K562 (cell line): ENCODE results near the gene NAV2. TPM values are rescaled to one million over a fixed set of nuclear protein-coding genes. Genes with fewer than 3 reads are reported as not detected.

Experiments
- BACH1 ChIP-seq: fragments of 200-800 bp; sonication (Bioruptor generic); IDR thresholded peaks from 2 replicates; pipeline ENCODE4 v1.6.1; 2016; ENCODE audit warnings: missing genetic modification characterization, missing compliant biosample characterization
- CAMTA2 ChIP-seq: fragments of 250-450 bp; sonication (Bioruptor Pico); conservative IDR thresholded peaks from 2 replicates; pipeline ENCODE4 v1.5.1; 2022
- CTCF ChIP-seq, 3 experiments: IDR thresholded peaks in 2 of 3; conservative IDR thresholded peaks in 1 of 3; 2 replicates each; pipeline ENCODE4 v1.5.1; 2011 to 2012; ENCODE audit warnings: low read length in 3 of 3, mild to moderate bottlenecking in 3 of 3, control low read depth in 2 of 3, improper control_type of control experiment in 1 of 3, inconsistent platforms in 1 of 3, low read depth in 1 of 3, mixed read lengths in 1 of 3, moderate library complexity in 1 of 3; ENCODE audit not compliant: insufficient read depth in 2 of 3
- GATAD2A ChIP-seq: fragments of 450-650 bp; IDR thresholded peaks from 2 replicates; pipeline ENCODE4 v1.6.1; 2017
- MAX ChIP-seq: sonication (generic); formaldehyde crosslinking; IDR thresholded peaks from 2 replicates; pipeline ENCODE4 v1.9.0; 2022; ENCODE audit warnings: mild to moderate bottlenecking, missing genetic modification reagents
- MTA1 ChIP-seq: fragments of 450-650 bp; IDR thresholded peaks from 2 replicates; pipeline ENCODE4 v1.6.1; 2017; ENCODE audit warnings: borderline replicate concordance
- POLR3G ChIP-seq: IDR thresholded peaks from 2 replicates; pipeline ENCODE4 v1.6.1; 2011; ENCODE audit not compliant: insufficient read length, insufficient replicate concordance; ENCODE audit errors: extremely low read depth
- RFX1 ChIP-seq: fragments of 450-650 bp; IDR thresholded peaks from 2 replicates; pipeline ENCODE4 v1.6.1; 2016; ENCODE audit warnings: mild to moderate bottlenecking, moderate library complexity
- SNIP1 ChIP-seq: fragments of 450-650 bp; IDR thresholded peaks from 2 replicates; pipeline ENCODE4 v1.7.1; 2017; ENCODE audit warnings: low read depth, mild to moderate bottlenecking
- SRSF7 ChIP-seq: fragments of 200-400 bp; formaldehyde crosslinking; optimal IDR thresholded peaks from 2 replicates; pipeline ENCODE3; 2017; ENCODE audit warnings: mild to moderate bottlenecking, low read depth, low read length
- U2AF1 ChIP-seq: fragments of 200-400 bp; formaldehyde crosslinking; optimal IDR thresholded peaks from 2 replicates; pipeline ENCODE3; 2017; ENCODE audit warnings: mild to moderate bottlenecking, low read depth, low read length, moderate library complexity
- ZBTB2 ChIP-seq: fragments of 450-650 bp; IDR thresholded peaks from 2 replicates; pipeline ENCODE4 v1.6.1; 2016; ENCODE audit warnings: antibody characterized with exemption
- ZC3H11A ChIP-seq: IDR thresholded peaks from 2 replicates; pipeline ENCODE4 v1.6.1; 2012; ENCODE audit warnings: low read depth, low read length, improper control_type of control experiment
- ZHX1 ChIP-seq: fragments of 150-350 bp; conservative IDR thresholded peaks from 2 replicates; pipeline ENCODE4 v1.6.1; 2014; ENCODE audit warnings: low read length
- ZNF79 ChIP-seq: fragments of 250-450 bp; sonication (Bioruptor Pico); IDR thresholded peaks from 2 replicates; pipeline ENCODE4 v1.4.0; 2020; ENCODE audit warnings: low read depth, mild to moderate bottlenecking, moderate library complexity
- ZSCAN29 ChIP-seq: fragments of 450-650 bp; IDR thresholded peaks from 2 replicates; pipeline ENCODE4 v1.6.1; 2017
- polyA plus RNA-seq, 8 experiments: library from polyadenylated mRNA; depleted of rRNA in 4 of 8; stranded (reverse) in 5 of 8; unstranded in 3 of 8; fragments of >200 nt; fragmentation: Nextera tagmentation in 2 of 8; fragmentation: Illumina TruSeq in 1 of 8; extraction: Ambion mirVana in 2 of 8; extraction: Trizol in 1 of 8; gene quantifications; 2 replicates each; pipeline versions ENCODE4 v1.2.1 to v1.2.3, GENCODE V29; 2011 to 2014; ENCODE audit warnings: inconsistent platforms in 1 of 8, missing spikeins in 1 of 8
- total RNA-seq, 7 experiments: library from RNA; depleted of rRNA in 6 of 7; stranded (reverse); fragments of >200 nt in 6 of 7; fragmentation: Illumina TruSeq in 2 of 7; extraction: Trizol in 2 of 7; gene quantifications; 2 replicates each; pipeline versions ENCODE4 v1.2.1 to v1.2.3, GENCODE V29; 2011 to 2021; ENCODE audit warnings: low replicate concordance in 1 of 7

NAV2 gene
- total and polyA plus RNA-seq, 9 of the 15 experiments (the other 6 are each of a cell fraction or from before 2014, with no cell fraction given): 0.03 to 0.35 (median 0.05) TPM

- TF ChIP-seq ZBTB2 (no peak; the same call in 1 of the 2 replicates), RFX1 (no peak), BACH1 (tag) (peak; percentile 20; the same call in 1 of the 2 replicates), ZNF79 (no peak), ZC3H11A (no peak), MTA1 (0 out of 2 replicates have a peak, but pooled peaks have one; percentile 39), U2AF1 (no peak), POLR3G (no peak), SRSF7 (no peak), ZHX1 (no peak), MAX (CRISPR knock-in tag) (peak; percentile 91), CAMTA2 (no peak), GATAD2A (0 out of 2 replicates have a peak, but pooled peaks have one; percentile 14), ZSCAN29 (no peak), CTCF (IDR thresholded peaks at IDR 0.05 in 2 of 3, conservative IDR thresholded peaks at IDR 0.05 in 1 of 3; ENCODE audit: insufficient read depth in 2 of 3, low read depth in 1 of 3, low read length in 3 of 3) (no peak), SNIP1 (no peak)
Measured at GRCh38 chr11:20112291-20113148, 399.9 kb downstream of the NAV2 start (continued).
